H1 (cell line): ENCODE results near the gene DHRS12. TPM values are rescaled to one million over a fixed set of nuclear protein-coding genes. Genes with fewer than 3 reads are reported as not detected.

ENCODE experiments used
- SIX5 ChIP-seq: IDR thresholded peaks from 2 replicates; pipeline ENCODE4 v1.6.1; 2011; ENCODE audit warnings: mild to moderate bottlenecking, low read depth, low read length
- polyA plus RNA-seq, 7 experiments: library from polyadenylated mRNA; depleted of rRNA in 3 of 7; stranded (reverse) in 5 of 7; unstranded in 2 of 7; fragments of >200 nt in 5 of 7; fragments of 200-250 nt in 2 of 7; gene quantifications; 1 replicate in 5 of 7; 2 replicates in 1 of 7; 4 replicates in 1 of 7; pipeline versions ENCODE4 v1.2.1 to v1.2.3, GENCODE V29; 2011 to 2013; ENCODE audit warnings: missing spikeins in 2 of 7, mixed read lengths in 2 of 7
- total RNA-seq: library from RNA; stranded (reverse); fragmentation: NEBNext Ultra II Directional; extraction: Animal tissue kit (Norgen Biotek cat#: 25700); gene quantifications from 2 replicates; pipeline ENCODE4 v1.2.1, GENCODE V29; 2021
- TF ChIP-seq, protein P1 (sequence below): fragments of 300-600 bp; sonication (generic); IDR thresholded peaks from 2 replicates; pipeline ENCODE4 v1.7.1; 2012; ENCODE audit warnings: low read length, moderate library complexity, mild to moderate bottlenecking, inconsistent platforms; ENCODE audit not compliant: insufficient replicate concordance

DHRS12 gene
- total and polyA plus RNA-seq, 2 of the 8 experiments (the other 6 are each of a cell fraction or from before 2014, with no cell fraction given), result 8.7 TPM

DNA sequence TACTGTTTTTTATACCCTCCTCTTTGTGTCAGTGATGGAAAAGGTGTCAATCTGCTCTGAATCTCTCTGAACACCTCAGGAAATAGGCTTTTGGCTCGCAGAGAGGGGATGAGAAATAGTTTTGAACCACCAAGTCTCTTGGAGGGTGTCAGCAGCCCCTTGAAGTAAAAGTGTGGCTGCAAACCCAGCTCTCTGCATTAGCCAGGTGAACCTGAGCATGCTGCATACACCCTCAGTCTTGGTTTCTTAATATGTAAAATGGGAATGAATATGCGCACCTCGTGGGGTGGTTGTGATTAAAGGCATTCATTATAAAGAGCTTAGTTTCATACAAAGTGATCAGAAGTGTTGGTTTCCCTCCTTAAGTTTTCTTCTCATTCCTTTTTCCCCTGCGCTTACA is 1.4 kb upstream of the DHRS12 start (continued):
- TF ChIP-seq, protein P1, sequence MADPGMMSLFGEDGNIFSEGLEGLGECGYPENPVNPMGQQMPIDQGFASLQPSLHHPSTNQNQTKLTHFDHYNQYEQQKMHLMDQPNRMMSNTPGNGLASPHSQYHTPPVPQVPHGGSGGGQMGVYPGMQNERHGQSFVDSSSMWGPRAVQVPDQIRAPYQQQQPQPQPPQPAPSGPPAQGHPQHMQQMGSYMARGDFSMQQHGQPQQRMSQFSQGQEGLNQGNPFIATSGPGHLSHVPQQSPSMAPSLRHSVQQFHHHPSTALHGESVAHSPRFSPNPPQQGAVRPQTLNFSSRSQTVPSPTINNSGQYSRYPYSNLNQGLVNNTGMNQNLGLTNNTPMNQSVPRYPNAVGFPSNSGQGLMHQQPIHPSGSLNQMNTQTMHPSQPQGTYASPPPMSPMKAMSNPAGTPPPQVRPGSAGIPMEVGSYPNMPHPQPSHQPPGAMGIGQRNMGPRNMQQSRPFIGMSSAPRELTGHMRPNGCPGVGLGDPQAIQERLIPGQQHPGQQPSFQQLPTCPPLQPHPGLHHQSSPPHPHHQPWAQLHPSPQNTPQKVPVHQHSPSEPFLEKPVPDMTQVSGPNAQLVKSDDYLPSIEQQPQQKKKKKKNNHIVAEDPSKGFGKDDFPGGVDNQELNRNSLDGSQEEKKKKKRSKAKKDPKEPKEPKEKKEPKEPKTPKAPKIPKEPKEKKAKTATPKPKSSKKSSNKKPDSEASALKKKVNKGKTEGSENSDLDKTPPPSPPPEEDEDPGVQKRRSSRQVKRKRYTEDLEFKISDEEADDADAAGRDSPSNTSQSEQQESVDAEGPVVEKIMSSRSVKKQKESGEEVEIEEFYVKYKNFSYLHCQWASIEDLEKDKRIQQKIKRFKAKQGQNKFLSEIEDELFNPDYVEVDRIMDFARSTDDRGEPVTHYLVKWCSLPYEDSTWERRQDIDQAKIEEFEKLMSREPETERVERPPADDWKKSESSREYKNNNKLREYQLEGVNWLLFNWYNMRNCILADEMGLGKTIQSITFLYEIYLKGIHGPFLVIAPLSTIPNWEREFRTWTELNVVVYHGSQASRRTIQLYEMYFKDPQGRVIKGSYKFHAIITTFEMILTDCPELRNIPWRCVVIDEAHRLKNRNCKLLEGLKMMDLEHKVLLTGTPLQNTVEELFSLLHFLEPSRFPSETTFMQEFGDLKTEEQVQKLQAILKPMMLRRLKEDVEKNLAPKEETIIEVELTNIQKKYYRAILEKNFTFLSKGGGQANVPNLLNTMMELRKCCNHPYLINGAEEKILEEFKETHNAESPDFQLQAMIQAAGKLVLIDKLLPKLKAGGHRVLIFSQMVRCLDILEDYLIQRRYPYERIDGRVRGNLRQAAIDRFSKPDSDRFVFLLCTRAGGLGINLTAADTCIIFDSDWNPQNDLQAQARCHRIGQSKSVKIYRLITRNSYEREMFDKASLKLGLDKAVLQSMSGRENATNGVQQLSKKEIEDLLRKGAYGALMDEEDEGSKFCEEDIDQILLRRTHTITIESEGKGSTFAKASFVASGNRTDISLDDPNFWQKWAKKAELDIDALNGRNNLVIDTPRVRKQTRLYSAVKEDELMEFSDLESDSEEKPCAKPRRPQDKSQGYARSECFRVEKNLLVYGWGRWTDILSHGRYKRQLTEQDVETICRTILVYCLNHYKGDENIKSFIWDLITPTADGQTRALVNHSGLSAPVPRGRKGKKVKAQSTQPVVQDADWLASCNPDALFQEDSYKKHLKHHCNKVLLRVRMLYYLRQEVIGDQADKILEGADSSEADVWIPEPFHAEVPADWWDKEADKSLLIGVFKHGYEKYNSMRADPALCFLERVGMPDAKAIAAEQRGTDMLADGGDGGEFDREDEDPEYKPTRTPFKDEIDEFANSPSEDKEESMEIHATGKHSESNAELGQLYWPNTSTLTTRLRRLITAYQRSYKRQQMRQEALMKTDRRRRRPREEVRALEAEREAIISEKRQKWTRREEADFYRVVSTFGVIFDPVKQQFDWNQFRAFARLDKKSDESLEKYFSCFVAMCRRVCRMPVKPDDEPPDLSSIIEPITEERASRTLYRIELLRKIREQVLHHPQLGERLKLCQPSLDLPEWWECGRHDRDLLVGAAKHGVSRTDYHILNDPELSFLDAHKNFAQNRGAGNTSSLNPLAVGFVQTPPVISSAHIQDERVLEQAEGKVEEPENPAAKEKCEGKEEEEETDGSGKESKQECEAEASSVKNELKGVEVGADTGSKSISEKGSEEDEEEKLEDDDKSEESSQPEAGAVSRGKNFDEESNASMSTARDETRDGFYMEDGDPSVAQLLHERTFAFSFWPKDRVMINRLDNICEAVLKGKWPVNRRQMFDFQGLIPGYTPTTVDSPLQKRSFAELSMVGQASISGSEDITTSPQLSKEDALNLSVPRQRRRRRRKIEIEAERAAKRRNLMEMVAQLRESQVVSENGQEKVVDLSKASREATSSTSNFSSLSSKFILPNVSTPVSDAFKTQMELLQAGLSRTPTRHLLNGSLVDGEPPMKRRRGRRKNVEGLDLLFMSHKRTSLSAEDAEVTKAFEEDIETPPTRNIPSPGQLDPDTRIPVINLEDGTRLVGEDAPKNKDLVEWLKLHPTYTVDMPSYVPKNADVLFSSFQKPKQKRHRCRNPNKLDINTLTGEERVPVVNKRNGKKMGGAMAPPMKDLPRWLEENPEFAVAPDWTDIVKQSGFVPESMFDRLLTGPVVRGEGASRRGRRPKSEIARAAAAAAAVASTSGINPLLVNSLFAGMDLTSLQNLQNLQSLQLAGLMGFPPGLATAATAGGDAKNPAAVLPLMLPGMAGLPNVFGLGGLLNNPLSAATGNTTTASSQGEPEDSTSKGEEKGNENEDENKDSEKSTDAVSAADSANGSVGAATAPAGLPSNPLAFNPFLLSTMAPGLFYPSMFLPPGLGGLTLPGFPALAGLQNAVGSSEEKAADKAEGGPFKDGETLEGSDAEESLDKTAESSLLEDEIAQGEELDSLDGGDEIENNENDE, result no peak
- no peak for TF ChIP-seq SIX5
